ENCODE measurements around the gene RPN1.
"Not testable (repeated sequence)": the region's sequence is repeated elsewhere in the genome, so short reads cannot be mapped to it uniquely, and the experiment has no call there.

Gene RPN1

DNA sequence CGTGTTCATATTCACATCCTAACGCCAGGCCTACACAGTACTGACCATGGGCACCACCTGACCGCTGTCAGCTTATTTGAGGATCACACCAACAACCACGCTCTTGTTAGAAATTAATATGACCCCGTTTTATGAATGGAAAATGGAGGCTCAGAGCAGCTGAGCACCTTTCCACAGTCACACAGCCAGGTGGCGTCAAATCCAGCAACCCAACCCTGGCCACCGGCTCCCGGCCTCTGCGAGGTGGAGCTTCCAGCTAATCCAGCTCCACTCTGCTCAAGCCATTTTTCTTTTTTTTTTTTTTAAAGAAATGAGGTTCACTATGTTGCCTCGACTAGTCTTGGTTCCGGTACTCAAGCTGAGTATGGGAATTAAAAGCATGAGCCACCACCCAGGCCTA lies 41.3 kb downstream of the RPN1 start:
- no peak for DNase-seq (ENCODE audit: low read depth in 2 of 2)

- DNase-seq (ENCODE audit: low read depth in 2 of 2) = no peak
Observed at GRCh38 chr3:128607710-128608048, 42.9 kb downstream of the RPN1 start.

DNA sequence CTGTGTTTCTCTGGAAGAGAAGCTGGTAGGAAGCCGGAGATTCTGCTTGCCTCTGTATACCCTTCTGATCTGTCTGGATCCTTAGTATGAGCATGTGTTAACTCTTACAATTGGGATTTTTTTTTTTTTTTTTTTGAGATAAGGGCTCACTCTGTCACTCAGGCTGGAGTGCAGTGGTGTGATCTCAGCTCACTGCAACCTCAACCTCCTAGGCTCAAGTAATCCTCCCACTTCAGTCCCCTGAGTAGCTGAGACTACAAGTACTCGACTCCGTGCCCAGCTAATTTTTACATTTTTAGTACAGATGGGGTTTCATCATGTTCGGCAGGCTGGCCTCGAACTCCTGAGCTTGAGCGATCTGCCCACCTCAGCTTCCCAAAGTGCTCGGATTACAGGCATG lies 44.5 kb downstream of the RPN1 start:
- DNase-seq (ENCODE audit: low read depth in 2 of 2) = no peak

- no peak for DNase-seq (ENCODE audit: low read depth in 2 of 2)
Observed at GRCh38 chr3:128605091-128606046, 45.2 kb downstream of the RPN1 start.

GRCh38 chr3:128603811-128604775 lies 46.5 kb downstream of the RPN1 start:
- no peak for DNase-seq (ENCODE audit: low read depth in 2 of 2)

GRCh38 chr3:128603313-128603712 lies 47.3 kb downstream of the RPN1 start:
- DNase-seq (ENCODE audit: low read depth in 2 of 2) = no peak

DNA sequence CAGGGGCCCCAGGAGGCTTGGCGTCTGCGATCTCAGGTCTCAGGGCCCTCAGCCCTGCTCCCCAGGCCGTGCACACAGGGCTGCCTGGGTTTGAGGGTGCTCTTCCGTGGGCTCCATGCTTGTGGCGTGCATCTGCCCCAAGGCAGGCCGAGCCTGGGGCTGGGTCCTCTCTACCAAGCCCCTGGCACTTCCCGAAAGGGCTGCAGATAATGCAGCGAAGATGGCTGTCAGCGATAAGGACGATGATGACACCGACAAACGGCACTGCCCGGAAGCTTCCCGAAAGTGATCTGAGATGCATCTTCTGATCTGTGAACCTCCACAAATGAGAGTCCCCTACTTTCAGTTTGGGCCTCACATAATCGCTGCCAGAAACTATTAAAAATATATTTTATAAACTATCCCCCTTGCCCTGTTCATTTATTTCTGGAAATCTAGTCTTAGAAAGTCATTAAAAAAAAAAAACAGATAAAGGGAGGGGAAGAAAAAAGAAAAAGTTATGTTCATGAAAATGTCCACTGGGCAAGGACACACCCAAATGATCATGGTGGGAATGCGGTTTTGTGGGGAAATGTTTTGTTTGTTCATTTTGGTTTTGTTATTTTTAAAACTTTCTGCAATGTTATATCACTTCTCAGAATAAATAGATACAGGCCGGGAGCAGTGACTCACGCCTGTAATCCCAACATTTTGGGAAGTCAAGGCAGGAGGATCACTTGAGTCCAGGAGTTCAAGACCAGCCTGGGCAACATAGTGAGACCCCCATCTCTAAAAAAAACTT lies 51.5 kb downstream of the RPN1 start:
- DNase-seq (ENCODE audit: low read depth in 2 of 2) = no peak

DNA sequence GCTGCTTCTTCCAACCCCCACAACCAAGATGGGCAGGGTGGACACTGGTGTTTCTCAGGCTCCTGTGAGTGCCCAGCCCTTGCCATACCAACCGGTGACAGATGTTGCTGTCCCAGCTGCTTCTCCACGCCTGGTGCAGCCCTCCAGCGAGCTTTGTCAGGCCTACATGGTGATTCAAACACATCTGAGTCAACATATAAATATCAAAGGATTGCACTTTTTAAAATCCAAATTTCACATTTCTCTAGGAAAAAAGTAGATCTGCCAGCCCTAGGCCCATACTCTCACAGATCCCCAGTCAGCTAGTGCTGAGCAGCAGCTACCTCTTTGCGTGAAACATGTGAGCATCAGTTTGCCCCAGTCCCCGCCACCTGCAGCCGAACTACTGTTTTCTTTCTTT lies 52.7 kb downstream of the RPN1 start:
- DNase-seq (ENCODE audit: low read depth in 2 of 2) = no peak

DNA sequence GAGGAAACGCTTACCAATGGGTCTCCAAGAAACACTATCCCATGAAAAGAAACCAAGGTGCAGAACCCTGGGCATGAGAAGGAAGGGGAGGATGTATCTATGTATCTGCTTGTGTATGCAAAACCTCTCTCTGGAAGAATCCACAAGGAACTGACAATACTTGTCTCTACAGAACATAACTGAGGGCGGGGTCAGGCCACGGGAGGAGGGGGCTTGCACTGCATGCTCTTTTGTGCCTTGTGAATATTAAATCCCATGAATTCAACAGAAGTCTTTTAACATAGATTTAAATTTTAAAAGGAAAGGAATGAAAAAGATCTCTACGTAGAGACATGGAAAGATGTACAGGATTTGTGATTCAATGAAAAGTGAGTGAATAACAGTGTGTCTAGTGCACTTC lies 57.8 kb downstream of the RPN1 start:
- no peak for DNase-seq (ENCODE audit: low read depth in 2 of 2)

- no peak for DNase-seq (ENCODE audit: low read depth in 2 of 2)
Observed at GRCh38 chr3:128591738-128592426, 58.7 kb downstream of the RPN1 start.

DNA sequence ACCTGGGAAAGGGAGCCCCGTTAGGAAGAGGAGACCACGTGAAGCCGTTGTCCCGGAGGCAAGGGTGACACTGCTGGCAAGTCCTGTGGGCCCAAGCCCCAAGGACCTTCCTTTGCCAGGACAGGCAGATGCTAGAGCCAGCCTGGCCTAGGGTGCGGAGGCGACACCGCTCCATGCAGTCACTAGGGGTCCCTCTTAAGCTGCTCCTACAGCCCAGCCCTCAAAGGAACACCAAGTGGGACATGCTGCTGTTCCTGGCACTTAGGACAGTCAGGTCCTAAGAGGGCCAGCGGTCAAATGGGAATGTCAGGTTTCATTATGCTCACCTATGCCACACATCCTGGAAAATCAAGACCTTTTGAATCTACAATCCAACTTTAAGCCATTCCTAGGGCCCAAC lies 59.7 kb downstream of the RPN1 start:
- no peak for DNase-seq (ENCODE audit: low read depth in 2 of 2)

DNA sequence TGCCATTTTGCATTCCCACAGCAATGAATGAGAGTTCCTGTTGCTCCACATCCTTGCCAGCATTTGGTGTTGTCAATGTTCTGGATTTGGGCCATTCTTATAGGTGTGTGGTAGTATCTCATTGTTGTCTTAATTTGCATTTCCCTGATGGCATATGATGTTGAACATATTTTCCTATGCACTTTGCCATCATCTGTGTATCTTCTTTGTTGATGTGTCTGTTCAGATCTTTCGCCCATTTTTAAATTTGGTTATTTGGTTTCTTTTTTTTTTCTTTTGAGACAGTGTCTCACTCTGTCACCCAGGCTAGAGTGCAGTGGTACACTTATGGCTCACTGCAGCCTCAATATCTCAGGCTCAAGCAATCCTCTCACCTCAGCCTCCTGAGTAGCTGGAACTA lies 60.6 kb downstream of the RPN1 start:
- not testable (repeated sequence) for DNase-seq (ENCODE audit: low read depth in 2 of 2)

DNA sequence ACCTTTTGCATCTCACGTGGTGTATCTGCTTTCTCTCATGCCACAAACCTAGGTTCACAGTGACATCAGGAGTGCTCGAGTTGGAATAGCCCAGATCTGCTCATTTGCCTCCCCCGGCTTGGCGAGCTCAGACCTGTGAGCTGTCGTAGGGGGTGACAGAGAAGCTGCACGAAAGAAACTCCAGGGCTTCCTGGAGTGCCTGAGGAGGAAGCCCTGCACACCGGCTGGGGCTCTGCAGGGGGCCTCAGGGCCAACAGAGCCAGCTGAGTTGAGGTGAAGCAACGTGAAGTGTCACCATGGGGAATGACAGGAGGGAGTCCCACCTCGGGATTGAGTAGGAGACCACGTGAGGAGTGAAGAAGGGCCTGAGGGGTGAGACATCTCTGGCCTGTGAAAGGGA lies 62.5 kb downstream of the RPN1 start:
- no peak for DNase-seq (ENCODE audit: low read depth in 2 of 2)

DNA sequence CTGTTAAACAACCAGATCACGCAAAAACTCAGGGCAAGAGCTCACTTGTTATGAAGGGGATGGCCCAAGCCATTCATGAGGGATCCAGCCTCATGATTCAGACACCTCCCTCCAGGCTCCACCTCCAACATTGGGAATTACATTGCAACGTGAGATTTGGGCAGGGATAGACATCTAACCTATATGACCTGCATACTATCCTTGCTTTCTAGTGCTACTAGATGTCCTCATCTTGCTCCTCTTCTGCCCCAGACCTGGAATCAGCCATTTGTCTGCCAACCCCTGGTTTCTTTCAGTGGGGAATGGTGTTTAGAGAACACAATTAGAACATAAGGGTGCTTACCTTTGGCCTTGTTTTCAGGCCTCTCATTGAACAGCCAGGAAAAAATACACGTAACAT lies 63.2 kb downstream of the RPN1 start:
- DNase-seq (ENCODE audit: low read depth in 2 of 2) = no peak

- DNase-seq (ENCODE audit: low read depth in 2 of 2) = not testable (repeated sequence)
Observed at GRCh38 chr3:128586932-128587331, 63.7 kb downstream of the RPN1 start.

GRCh38 chr3:128586391-128586790 lies 64.2 kb downstream of the RPN1 start:
- not testable (repeated sequence) for DNase-seq (ENCODE audit: low read depth in 2 of 2)

DNA sequence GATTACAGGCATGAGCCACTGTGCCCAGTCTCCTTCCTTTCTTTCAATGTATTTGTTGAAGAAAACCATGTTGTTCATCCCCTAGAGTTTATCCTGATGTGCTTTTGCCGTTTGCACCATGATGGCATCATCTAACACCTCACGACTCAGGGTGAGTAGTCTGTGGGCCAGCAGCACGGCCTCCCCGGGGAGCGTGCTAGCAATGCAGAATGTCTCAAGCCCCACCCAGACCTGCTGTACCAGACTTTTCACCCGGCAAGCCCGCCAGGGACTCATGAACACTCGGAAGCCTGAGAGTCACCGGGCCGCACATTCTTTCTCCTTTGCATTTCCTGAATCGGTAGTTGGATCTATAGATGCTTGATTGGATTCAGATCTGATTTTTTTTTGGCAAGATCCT lies 64.6 kb downstream of the RPN1 start:
- DNase-seq (ENCODE audit: low read depth in 2 of 2) = peak in 1 of 2 experiments; percentile 10

GRCh38 chr3:128585189-128585588 lies 65.4 kb downstream of the RPN1 start:
- DNase-seq (ENCODE audit: low read depth in 2 of 2) = no peak

GRCh38 chr3:128584412-128585020 lies 66.1 kb downstream of the RPN1 start:
- peak; percentile 32 to 41 for DNase-seq (ENCODE audit: low read depth in 2 of 2)

DNA sequence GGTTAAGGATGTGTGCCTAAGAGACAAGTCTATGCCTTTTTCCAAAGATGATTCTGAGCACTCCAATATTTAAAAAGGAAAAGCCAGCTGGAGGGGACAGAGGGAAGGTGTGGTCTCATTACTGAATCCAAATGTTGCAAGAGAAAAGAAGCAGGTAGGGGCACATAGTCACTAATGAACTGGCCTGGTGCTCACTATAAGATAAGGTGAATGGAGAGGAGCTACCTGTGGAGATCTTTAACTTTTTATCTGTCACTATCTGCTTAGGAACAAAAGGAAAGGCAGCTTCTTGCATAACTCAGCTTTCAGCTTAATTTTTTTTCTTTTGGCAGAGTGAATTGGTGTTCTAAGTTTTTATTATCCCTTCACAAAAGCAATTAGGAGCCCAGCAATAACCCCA lies 69.1 kb downstream of the RPN1 start:
- DNase-seq (ENCODE audit: low read depth in 2 of 2) = no peak

- DNase-seq (ENCODE audit: low read depth in 2 of 2) = no peak
Observed at GRCh38 chr3:128579927-128580326, 70.7 kb downstream of the RPN1 start.

Measured in fibroblast of skin of left quadriceps (primary cell).